NCI-H1092 treated with DMSO at 0.1 percent for 48 hours (cell line): ENCODE data around the gene IGSF21.
A peak's percentile ranks its signal among the peaks of the same experiment; 100 is the strongest.

Experiments
- DNase-seq: peaks from one replicate; lab custom pipeline; 2025; lab: John Stamatoyannopoulos, UW

IGSF21 gene

GRCh38 chr1:18229625-18230024, 122.0 kb downstream of the IGSF21 start:
- DNase-seq: no peak

GRCh38 chr1:18230321-18230720, 122.7 kb downstream of the IGSF21 start:
- no peak for DNase-seq

- peak; percentile 49 for DNase-seq
These were observed 123.2 kb downstream of the IGSF21 start for GRCh38 chr1:18230840-18231239.

GRCh38 chr1:18232052-18232451, 124.5 kb downstream of the IGSF21 start:
- no peak for DNase-seq

GRCh38 chr1:18233176-18233864, 125.7 kb downstream of the IGSF21 start:
- no peak for DNase-seq

- DNase-seq: peak; percentile 67
These were observed 127.2 kb downstream of the IGSF21 start for GRCh38 chr1:18234790-18235242.

GRCh38 chr1:18237371-18237770, 129.8 kb downstream of the IGSF21 start:
- no peak for DNase-seq

GRCh38 chr1:18238190-18238589, 130.6 kb downstream of the IGSF21 start:
- no peak for DNase-seq

GRCh38 chr1:18239671-18240070, 132.1 kb downstream of the IGSF21 start:
- DNase-seq: no peak

- no peak for DNase-seq
These were observed 133.3 kb downstream of the IGSF21 start for GRCh38 chr1:18240906-18241305.

GRCh38 chr1:18241891-18242290, 134.3 kb downstream of the IGSF21 start:
- no peak for DNase-seq

GRCh38 chr1:18243503-18244175, 136.0 kb downstream of the IGSF21 start:
- DNase-seq: no peak

- DNase-seq: no peak
These were observed 137.2 kb downstream of the IGSF21 start for GRCh38 chr1:18244762-18245161.

GRCh38 chr1:18245647-18246046, 138.0 kb downstream of the IGSF21 start:
- no peak for DNase-seq

- no peak for DNase-seq
These were observed 138.9 kb downstream of the IGSF21 start for GRCh38 chr1:18246543-18246942.

GRCh38 chr1:18247151-18247550, 139.6 kb downstream of the IGSF21 start:
- DNase-seq: no peak

- peak; percentile 76 for DNase-seq
These were observed 142.0 kb downstream of the IGSF21 start for GRCh38 chr1:18249631-18250030.

GRCh38 chr1:18253093-18253492, 145.5 kb downstream of the IGSF21 start:
- peak; percentile 72 for DNase-seq

GRCh38 chr1:18256282-18257235, 149.0 kb downstream of the IGSF21 start:
- DNase-seq: peak; percentile 68

- DNase-seq: no peak
These were observed 150.2 kb downstream of the IGSF21 start for GRCh38 chr1:18257778-18258177.

- DNase-seq: no peak
These were observed 154.3 kb downstream of the IGSF21 start for GRCh38 chr1:18261891-18262290.

GRCh38 chr1:18262726-18263125, 155.1 kb downstream of the IGSF21 start:
- DNase-seq: no peak
